Endothelial cell of hepatic sinusoid (primary cell): Measurements from ENCODE around the gene ITGA3.
"Not testable (repeated sequence)": the region's sequence is repeated elsewhere in the genome, so short reads cannot be mapped to it uniquely, and the experiment has no call there.

Experiments used
- in situ Hi-C: cut with HindIII; loops from 2 replicates; pipeline ENCODE4 v1.10.0; 2017; ENCODE audit warnings: low sequenced_read_pairs

Gene ITGA3

DNA sequence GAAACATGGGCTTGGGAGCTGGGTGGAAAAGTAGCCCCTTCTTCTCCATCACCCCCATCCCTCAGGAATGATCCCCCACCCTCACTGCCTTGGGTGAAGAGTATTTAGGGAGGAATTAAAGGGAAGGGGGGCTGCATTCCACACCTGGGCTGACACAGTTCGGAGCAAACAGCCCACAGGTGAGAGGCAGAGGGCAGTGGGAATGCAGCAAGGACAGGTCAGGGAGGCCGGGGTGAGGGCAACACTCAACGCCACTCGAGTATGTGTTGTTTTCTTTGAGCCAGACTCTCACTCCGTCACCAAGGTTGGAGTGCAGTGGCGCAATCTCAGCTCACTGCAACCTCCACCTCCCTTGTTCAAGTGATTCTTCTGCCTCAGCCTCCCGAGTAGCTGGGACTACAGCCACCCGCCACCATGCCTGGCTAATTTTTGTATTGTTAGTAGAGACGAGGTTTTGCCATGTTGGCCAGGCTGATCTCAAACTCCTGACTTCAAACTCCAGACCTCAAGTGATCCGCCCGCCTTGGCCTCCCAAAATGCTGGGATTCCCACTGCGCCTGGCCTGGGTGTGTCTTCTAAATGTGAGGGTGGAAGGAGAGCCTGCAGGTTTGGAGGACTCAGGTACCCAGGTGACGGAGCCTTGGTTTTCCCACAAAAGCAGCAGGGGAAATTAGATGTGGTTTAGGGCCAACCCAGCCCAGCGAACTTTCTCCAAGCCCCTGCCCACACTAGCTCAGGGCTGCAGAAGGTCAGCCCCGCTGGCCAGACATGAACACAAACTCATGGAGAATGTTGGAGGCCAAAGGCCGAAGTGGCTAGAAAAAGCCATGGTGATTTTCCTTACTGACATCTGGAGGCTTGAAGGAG lies 21.2 kb upstream of the ITGA3 start:
- in situ Hi-C loops = no loop called here

DNA sequence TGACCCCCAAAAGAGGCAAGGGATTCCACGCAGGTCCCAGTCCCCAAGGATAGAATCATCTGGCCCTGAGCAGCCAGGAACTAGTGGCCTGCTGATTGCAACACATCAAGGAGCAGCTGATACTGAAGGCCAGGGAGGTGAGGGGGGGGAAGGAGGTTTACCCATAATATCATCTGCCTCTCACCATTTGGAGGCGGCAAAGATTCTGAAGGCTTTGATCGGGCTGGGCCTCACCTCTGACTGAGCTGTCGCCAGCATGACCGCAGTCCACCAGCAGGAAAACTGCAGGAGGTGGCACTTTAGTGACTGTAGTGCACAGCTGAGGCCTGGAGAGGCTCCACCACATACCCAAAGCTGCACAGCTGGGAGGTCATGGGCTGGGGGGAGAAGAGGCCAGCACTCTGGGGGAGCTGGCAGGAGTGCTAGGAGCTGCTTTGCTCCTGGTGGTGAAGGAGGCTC lies 20.5 kb upstream of the ITGA3 start:
- in situ Hi-C loops = no loop called here

DNA sequence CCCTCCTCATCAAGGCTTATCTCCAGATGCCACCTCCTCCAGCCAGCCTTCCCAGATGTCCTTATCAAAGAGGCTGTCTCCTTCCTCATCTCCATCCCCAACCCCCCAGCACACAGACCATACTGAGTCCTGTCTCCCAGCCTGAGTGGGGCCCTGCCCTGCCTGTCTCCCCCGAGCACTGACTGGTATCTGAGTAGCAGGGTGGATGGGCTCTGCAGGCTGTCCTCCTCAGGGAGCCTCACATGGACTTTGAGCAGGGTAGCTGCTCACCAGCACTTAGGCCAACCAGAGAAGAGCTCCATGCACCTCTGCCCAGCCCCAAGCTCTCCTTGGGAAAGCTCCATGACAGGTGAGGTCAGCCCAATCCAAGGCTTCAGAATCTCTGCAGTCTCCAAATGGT lies 20.0 kb upstream of the ITGA3 start:
- in situ Hi-C loops = no loop called here

DNA sequence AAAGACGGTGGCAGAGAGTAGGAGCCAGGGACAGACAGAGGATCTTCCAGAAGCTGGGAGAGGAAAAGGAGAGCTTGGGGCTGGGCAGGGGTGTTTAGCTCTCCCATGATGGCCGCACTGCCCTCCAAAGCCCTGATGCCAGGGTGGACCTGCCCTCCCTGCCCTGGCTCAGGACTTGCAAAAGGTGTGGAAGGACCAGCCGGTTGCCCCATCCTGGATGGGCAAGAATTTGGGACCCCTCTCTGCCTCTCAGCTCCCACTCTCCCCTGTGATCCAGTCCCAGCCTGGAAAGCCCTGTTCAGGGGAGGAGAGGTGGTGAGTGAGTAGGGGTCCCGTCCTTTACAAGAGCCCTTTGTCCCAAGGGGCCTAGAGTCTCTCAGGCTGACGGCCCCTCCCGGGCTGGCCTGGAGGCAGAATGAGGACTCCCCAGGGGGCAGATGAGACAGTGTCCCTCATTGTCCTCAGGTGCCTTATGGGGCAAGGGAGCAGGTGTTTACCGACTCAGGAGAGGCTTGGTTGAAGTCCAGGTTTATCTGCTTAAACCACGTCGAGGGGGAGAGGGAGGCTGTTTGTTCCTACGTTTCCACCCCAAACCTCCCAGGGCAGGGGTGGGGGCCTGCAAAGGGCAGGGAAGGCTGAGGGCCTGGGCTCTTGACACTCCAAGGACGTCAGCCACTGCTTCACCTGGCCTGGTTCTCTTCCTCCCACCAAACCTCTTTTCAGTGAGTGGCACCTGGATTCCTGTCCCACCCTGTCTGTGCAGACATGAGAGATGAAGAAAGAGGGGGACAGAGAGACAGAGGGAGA lies 19.3 kb upstream of the ITGA3 start:
- in situ Hi-C loops = no loop called here

DNA sequence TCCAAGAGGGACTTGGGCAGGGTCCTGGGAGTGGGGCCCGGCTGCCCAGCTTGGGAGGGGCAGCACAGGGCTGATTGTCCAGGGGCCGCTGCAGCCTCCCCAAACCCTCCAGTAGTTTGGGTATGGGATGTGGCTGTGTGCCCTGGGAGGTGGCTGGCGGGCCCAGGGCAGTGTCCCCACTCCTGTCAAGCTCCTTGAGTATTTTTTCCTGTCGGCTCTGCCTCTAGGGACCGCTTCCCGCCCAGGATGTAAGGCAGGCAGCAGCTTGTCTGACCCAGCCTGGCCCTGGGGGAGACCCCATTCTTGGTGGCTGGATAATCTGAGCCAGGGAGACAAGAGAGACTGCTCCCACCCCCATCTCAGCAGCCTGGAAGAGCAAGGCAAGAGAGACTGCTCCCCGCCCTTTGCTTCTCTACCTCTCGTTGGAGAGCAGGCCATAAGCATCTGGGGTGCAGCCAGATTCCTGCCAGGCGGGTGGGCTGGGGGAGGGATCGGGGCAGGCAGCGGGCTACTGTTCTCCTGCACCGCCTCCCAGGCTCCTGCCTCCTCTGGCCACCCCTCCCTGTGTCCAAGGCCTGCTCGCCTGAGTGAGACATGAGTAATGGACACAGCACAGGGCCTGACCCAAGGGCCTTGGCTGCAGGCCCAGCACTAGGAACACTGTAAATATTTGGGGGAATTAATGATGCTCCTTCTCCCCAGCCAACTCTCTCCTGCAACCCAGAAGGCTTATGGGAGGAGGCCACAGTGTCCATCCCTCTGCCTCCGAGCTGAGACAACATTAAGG lies 18.4 kb upstream of the ITGA3 start:
- in situ Hi-C loops = no loop called here

DNA sequence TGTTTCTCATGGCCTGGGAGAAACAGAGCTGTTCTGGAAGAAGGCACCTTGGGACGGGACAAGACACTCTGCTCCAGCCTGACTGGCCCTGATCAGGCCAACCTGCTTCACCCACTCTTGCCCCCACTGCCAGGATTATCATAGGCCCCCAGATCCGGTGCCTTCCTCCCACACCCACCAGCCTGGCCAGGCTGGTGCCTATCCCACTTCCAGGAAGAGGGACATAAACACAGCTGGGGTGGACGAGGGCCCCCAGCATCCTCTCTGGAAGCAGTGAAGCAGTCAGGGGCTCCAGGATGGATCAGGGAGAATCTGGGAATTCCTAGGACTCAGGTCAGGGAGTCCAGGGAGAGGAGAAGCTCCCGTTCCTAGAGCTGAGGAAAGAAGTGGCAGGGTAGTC lies 16.9 kb upstream of the ITGA3 start:
- in situ Hi-C loops = no loop called here

DNA sequence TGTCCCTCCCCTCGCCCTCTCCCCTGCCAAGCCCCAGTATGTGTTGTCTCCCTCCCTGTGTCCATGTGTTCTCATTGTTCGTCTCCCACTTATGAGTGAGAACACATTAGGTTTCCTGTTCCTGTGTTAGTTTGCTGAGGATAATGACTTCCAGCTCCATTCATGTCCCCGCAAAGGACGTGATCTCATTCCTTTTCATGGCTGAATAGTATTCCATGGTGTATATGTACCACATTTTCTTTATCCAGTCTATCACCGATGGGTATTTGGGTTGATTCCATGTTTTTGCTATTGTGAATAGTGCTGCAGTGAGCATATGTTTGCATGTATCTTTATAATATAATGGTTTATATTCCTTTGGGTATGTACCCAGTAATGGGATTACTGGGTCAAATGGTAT lies 15.4 kb upstream of the ITGA3 start:
- in situ Hi-C loops = not testable (repeated sequence)

DNA sequence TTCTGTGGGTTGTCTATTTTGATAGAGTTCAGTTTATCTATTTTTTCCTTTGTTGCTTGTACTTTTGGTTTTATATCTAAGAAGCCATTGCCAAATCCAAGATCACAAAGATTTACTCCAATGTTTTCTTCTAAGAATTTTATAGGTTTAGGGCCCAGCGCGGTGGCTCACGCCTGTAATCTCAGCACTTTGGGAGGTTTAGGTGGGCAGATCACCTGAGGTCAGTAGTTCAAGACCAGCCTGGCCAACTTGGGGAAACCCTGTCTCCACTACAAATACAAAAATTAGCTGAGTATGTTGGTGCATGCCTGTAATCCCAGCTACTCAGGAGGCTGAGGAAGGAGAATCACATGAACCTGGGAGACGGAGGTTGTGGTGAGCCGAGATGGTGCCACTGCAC lies 13.7 kb upstream of the ITGA3 start:
- in situ Hi-C loops = no loop called here

DNA sequence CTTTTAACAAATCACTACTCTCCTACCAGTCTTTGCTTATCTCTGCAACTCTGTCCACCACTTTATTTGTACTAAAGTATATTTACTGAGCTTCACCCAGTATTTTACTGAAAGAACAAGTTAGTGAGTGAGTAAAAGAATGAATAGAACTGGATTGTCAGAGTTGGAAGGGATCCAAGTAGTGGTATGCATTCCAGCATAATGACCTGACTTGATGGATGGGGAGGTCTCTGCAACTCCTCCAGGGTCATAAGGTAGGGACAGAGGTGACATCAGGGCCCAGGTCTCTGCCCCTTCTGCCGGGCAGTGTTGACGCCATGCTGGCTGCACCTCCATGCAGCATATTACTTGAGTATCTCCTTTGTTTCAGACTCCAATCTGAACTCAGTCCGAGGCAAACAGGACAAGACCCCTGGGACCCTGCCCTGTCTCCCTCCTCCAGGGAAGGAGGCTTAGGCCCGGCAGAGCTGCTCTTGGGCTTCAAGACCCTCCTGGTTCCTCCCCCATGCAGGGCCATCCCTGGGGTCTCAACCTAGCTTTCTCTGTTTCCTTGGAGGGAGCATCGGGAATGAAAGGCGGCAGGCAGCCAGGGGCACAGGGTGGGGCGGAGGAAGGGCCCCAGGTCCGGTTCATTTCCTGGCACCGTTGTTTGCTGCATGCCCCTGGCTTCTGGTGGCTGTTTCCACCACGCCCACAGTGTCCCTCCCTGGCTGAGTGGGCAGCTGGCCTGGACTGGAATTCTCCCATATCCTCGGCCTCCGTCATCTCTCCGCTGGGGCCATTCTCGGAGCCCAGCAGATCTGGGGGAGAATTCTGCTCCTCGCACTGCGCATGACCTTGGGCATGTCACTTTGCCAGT lies 12.4 kb upstream of the ITGA3 start:
- in situ Hi-C loops = no loop called here

DNA sequence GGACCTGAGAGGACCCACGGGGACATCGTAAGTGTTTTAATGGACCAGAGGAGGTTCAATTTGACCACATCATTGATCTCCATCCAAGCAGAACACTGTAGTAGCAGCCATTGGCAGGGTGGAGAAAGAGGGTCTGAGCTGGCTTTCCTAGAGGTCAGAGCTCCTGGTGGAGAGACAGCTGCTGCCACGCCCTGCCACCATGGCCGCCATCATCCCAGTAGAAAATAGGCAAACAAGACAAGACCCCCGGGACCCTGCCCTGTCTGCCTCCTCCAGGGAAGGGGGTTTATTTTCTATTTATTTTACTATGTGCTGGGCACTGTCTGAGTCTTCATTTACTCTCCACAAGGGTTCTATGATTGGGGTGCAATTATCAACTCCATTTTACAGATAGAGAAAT lies 11.4 kb upstream of the ITGA3 start:
- in situ Hi-C loops = no loop called here

DNA sequence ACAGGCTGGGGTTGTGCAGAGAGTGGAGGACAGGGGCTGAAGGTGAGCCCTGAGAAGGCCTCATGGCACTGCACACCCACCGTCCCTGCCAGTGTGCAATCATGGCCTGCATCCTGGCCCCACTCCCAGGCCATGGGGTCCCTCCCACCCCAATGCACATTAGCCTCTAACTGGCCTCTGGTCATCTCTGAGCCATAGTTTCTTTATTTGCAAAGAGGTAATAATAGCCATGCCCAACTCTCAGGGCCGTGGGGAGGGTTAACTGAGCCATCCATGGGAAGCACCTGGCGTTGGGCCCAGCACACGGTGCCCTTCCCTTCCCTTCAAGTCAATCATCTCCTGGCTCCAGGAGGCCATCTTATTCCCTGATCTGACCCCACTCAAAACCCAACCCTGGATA lies 10.8 kb upstream of the ITGA3 start:
- in situ Hi-C loops = no loop called here

DNA sequence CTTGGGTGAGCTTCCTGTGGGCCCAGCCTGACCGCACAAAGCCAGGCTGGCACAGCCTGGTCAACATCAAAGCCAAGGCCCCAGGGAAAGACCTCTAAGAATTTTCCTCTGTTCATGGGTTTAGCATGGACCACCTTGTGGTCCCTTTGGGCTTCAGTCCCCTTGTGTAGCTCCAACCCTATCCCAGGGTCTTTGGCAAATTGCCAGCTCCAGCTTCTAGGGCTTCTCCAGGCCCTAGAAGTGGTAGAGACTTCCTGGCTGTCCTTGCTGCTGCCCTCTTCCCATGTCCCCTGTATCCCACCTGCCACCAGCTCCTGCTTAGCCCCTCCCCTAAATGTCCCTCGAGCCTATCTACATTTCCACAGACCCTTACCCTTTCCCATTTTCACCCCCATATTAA lies 9.7 kb upstream of the ITGA3 start:
- in situ Hi-C loops = no loop called here

DNA sequence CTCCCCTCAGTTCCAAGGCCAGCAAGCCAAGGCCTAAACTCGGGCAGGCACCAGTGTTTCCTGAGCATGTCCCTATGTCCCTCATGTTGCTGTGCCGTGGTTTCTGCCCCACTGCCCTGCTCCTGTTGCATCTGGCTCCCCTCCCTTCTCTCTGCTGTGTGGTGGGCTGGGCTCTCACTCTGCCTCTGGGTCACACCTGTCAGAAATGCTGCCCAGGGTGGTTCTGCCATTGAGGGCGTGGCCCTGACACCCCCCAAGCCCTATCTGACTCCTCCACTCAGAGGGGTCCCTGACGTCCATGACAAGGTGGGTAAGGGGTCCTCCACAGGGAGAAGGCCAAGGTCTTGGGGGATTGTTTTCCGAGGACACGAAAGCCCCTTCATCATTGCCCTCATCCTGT lies 9.2 kb upstream of the ITGA3 start:
- in situ Hi-C loops = no loop called here

DNA sequence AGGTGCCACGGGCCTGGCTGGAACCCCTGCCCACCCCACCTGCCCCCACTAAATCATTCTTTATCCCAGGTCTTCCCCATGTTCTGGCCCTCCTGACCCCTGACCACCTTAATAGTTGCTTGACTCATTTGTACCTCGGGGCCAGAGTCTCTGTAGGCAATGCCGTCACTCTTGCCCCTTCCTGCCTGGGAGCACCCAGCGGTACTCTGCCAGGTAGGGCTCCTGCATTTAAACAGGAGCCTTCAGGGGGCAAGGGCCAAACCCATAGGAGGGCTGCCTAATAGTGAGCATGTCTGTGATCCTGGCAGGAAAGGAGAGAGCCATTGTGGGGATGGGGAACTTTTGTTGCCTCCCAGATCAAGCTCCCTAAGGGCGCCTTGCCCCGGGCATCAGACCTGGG lies 8.8 kb upstream of the ITGA3 start:
- in situ Hi-C loops = no loop called here

DNA sequence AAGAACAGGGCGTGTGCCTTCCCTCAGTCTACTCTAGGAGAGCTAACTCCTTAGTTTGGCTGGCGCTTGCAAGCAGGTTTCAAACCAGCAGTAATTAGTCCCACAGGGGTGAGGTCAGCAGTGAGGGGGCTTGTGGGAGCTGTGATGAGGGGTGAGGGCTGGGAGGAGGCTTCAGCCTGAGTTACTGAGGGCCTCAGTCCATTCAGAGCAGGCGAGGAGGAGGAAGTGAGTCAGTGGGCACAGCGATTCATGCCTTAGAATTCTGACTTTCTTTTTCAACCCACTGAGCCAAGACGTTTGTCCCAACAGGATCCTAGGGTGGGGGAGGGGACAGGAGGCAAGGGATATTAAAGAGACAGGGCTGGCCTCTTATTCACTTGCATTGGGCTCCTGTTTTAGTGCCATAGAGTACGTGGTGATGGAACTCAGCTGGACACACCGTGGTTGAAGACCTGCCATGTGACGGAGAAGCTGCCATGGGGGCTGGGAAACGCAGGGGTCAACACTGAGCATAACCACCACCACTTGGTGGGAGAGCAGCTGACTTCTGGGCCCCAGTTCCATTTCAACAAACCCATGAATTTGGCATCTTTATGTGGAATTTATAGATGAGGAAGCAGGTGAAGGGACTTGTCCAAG lies 8.3 kb upstream of the ITGA3 start:
- in situ Hi-C loops = no loop called here

DNA sequence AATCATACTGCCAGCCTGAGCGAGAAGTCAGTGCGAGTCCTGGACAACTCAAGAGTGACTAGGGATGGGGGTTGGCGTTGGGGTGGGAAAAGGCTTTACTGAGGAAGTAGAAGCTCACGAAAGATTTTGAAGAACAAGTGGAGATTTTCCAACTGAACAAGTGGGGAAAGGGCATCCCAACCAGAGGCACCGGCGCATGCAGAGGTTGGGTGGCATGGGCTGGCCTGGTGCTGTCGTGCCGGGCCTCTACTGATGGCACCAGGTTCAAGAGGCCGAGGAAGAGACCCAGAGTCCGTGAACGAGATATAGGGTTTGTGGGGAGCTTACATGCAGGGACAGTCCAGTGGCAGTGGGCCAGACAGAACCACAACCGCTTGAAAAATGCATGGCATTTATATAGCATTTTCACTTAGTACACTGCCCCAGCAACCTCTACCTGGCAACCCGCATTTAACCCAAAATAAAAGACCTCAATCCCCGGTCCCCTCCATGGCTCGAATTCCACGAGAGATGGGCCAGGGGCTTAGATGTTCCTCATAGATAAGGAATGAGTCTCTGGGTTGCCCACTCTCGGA lies 7.7 kb upstream of the ITGA3 start:
- in situ Hi-C loops = no loop called here

DNA sequence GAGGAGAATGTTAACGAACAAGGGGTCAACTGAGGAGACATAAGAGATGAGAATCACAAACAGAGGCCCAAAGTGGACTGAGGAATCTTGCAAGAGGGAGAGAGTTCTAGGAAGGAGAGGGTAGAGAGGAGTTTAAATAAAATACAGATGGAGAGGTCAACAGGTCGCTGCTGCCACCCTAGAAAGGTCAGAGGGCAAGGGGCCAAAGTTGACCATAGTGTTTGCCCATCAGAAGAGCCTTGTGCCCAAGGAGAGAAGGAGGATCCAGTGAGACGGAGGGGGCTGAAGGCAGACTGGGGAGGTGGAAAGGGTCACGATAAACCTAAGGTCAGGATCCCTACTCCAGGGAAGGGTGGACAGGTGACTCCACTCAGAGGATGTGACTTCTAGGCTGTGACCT lies 6.9 kb upstream of the ITGA3 start:
- in situ Hi-C loops = no loop called here

DNA sequence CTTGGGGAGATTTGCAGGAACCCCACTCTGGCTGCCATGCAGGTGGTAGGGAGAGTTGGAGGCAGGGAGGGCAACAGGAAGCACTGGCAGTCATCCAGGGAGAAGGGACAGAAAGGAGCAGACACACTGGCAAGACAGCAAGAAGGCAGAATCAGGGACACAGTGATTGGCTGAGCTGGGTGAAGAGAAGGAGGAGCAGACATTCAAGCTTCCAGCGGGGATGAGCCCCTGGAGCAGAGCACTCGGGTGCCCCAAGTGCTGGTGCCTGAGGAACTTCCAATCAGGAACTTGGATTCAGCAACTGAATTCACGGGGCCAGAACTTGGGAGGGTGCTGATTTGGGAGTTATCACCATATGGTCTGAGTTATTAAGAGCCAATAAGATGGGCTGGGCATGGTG lies 6.3 kb upstream of the ITGA3 start:
- in situ Hi-C loops = no loop called here

DNA sequence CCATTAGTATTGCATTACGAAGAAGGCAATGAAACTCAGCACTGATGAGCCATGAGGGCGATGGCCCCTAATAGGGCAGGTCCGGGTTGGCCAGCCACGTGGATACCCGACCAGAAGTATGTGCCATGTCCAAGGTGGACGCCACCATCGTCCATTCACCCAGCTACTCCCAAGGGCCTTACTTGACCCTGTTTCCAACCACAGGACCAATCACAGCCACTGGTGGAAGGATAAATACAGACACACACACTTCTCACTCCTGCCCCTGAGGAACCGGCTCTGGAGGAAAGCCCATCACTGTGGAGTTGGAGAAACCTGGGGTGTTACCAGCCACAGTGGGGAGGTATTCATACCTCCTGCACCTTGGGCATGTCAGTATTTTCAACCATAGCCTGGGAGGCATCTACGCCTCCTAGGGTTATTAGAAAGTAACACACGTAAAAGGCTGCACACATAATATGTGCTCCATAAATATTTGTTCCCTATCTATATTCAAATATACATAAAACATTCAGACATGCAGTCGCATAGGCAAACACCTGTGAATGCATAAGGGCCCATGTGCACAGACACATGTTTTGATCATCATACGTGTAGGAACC lies 5.4 kb upstream of the ITGA3 start:
- in situ Hi-C loops = no loop called here
